T1000 (cell line): Measurements from ENCODE around the gene YTHDF1.

Experiments
- DNase-seq: peaks from one replicate; lab custom pipeline; 2025; ENCODE audit warnings: mixed read lengths; lab: John Stamatoyannopoulos, UW

The YTHDF1 gene

DNA sequence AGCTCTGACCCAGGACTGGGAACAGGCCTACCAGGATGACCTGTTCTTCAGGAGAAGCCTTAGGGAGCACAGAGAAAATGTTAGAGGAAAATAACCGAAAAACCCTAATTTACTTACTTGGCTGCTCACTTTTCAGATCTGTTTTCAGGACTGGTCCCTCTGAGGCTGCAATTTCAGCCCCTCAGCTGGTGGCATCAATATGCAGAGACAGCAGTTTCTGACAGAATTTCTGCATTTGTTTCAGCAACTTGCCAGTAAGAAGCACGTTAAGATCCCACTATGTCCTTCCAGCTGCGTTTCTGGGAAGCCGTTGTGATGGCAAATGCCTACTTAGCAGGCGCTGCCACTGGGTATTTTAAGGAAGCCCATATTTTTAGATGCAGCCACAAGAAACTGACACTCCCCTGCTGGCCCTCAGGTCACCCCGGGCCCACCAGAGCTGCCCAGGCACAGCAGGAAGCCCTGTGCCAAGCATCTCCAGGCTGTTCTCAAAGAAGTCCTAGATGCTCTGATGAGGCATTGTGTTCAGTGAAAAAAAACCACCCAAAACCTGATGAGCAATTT is 7.5 kb downstream of the YTHDF1 start:
- DNase-seq: no peak

DNA sequence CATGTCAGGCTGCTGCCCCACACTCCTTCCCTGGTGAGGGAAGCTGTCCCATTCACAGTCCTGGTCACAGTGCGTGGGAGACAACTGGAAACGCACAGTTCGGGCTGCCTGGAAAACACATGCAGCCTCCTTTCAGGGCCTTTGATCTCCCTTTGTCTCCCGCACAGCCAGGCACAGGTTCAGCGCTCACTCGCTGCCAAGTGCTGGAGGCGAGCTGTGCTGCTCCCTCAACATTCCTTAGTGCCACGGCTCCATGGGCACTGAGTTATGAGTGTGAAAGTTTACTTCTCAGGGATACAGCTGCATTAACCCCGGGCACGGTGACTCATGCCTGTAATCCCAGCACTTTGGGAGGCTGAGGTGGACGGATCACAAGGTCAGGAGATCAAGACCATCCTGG is 9.1 kb downstream of the YTHDF1 start:
- DNase-seq: no peak

DNA sequence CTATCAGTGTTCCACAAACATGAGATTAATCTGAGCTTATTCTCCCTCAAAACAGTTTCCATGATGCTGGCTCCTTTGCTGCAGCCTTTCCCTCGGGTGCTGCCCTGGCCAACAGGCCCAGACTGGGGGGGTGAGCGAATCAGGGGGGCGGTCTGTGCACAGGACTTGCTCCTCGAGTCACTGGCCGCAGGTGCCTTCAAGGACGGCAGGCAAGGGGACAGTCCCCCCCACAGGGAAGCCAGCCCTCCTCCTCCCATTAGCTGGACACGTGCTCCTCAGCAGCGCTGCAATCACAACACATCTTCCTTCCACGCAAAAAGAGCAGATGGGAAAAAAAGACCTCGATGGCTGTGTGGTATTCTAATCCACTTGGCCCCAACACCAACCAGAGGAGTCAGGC is 10.0 kb downstream of the YTHDF1 start:
- no peak for DNase-seq

DNA sequence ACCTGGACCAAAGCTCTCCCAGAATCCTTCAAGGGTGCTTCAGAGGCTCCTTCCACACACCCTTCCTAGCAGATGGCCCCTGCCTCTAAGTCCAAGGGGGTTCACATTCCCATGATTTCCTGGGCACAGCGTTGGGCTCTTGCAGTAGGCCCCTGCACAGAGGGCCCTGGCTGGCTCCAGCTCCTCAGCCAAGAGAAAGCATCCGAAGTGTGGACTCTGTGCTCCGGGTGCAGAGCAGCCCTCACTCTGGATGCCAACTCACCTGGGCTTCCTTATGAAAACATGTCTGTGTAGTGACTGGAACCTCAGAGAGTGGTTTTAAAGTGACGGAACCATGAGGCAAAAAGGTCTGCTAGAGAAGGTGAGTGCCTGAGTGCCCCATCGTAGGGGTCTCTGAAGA is 11.6 kb downstream of the YTHDF1 start:
- no peak for DNase-seq

DNA sequence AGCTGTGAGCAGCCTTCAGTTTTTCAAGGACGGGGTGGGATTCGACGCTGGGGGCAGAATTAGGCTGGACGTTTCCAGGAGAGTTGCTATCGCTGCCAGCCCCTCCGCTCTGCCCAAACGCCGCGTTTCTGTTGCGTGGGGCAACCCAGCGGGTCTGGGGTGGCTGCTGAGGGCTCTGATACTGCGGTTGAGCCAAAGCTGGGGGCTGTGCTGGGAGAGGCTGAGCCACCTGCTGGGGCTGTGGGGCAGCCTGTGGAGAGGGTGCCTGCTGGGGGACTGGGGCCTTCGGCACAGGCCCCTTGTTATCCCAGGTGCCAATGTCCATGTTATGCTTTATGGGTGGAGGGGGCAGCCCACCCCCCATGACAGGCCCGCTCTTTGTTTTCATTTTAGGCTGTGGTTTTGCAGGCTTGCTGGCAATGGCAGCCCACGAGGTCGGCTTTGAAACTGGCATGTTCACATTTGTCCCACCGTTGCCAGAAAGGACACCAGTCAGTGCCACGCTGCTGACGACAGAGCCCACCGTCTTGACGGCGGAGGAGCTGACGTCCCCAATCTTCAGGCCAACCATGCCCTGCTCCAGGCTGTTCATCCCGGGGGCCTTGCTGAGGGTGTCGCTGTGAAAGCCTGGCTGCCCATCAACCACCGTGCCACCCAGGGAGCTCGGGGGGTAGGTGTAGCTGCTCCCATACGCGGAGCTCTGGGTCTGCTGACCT is 13.0 kb downstream of the YTHDF1 start:
- DNase-seq: no peak

DNA sequence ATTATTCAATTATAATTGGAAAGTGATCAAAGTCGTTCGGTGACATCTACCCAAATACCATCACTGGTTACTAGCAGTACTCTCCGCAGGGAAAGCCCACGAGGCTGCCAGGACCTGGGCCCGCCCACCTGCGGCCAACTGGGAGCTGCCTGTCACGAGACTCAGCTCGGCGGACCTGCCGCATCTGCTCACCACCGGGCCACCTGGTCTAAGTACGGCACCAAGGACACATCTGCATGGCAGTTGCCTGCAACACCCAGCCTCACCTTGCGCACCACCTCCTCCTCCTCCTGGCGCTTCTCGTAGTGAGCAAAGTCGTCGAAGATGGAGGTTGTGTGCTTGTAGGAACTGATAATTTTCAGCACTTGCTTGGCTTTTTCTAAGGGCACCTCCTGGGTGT is 13.9 kb downstream of the YTHDF1 start:
- no peak for DNase-seq

DNA sequence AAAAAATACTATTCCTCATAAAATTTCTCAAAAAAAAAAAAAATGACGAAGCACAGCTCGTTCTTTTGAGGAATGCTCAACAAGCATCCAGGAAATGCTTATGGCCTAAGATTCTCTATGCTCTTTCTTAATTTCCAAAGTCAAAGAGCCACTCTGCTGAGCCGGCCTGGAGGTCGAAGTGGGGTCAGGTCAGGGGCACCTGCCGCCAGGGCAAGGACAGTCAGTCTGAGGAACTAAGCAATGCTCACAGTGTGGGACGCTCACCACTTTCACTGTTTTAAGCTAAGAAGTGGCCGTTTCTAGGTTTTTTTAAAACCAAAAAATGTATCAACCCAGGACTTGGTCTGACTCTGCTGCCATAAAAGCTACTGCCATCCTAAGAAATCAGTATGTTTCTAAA is 17.3 kb downstream of the YTHDF1 start:
- no peak for DNase-seq

DNA sequence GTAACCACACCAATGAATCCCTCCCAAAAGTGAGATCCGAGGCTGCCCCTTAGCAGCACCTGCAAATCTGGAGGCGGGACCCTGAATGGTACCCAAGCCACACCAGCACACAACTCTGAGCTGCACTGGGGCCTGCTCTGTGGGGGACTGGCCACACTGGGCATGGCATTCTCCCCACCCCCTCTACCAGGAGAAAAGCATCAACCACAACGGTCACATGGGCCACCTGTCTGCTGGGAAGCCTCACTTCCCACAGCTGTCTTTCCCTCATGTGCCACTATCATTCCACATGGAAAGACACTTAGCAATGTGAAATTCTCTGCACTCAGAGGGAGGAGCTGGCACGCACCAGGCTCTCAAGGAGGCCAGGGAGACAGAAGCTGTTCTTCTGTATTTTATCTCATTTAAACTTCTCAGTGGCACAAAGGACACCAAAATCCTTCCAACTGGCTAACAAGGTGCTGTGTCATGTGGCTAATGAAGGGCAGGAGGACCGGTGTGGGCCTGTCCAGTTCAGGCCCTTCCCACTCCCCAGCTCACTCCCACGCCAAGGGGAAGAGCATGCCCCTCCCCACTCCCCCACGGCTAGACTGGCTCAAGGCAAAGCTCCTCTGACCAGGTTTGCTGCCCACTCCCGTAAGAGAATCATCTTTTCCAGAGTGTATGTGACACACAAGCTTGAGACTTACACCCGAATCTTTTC is 19.0 kb downstream of the YTHDF1 start:
- DNase-seq: no peak

DNA sequence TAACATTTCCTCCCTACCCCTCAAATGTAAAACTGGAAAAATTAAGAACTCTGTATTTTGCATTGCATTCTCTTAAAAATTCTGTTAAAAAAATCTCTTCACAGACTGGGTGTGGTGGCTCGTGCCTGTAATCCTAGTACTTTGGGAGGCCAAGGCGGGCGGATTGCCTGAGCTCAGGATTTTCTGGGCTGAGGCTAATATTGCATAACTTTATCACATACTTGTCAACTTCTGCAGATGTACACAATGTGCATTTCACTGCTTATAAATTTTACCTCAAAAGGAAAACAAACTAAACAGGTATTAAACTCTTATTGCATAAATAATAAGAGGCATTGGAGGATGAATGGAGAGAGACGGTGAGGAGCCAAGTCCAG is 21.1 kb downstream of the YTHDF1 start:
- no peak for DNase-seq

DNA sequence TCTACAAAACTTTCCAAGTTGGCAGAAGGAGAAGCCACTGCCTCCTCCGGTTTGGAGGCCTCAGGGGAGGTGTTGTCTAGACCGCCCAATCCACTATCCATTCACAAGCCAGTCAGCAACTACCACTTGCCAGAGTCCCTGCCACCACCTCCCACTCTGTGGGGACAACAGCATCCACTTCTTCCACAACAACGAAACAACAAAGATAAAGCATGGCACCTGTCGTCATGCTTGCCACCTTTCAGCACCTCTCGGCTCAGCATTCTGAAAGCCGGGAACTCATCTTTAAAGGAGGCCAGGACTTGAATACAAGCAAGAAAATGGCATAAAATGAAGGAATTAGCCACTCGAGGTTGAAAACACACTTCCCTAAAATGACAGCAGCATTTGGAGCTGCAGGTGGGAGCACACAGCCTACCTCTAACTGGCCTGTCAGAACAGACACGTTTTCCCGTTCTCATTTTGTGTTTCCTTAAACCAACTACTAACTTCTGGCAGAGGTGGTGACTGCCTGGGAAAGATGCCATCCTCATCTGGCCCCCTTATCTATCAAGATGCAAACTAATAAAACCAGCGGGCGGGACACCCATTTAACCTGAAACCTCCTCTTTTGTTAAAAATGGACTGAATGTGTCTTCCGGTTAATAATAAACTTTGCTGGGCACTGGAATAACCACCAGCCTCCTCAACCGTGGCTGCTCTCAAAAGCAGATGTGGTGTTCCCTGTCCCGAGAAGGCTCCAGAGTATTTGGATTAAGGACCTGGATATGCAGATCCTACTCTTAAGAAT is 21.7 kb downstream of the YTHDF1 start:
- DNase-seq: no peak

DNA sequence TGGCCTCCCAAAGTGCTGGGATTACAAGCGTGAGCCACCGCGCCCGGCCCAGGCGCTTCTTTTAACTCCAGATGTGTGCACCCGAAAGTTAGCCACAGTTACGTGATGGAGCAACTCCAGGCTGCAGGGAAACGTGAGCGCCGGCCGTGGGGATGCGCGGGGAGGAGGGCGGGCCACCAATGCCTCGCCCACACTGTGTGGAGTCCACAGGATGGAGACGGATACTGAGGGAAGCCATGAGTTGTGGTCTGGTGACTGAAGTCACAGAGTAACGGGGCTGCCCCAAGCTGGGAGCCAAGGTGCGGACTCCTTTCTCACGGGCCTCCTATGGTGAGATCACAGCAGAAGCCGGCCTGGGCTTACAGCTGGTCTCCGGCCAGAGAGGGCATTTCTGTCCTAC is 23.2 kb downstream of the YTHDF1 start:
- DNase-seq: no peak

DNA sequence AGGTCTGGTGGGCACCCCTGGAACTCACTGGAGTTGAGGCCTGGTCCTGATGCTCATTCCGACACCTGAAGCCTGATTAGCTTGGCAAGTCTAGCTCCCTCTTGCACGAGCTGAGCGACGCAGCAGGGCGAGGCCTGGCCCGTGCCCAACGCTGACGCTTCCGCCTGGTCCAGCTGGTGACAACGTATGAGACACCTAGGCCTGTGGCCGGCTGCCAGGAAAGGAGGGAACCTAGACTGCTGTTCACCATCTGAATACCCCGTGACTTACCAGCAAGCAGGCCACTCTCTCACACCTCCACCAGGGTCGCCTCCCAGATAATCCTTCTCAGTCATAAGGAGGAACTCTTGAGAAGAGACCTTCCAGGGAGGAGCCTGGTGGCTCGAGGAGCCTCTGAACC is 24.5 kb downstream of the YTHDF1 start:
- DNase-seq: no peak

DNA sequence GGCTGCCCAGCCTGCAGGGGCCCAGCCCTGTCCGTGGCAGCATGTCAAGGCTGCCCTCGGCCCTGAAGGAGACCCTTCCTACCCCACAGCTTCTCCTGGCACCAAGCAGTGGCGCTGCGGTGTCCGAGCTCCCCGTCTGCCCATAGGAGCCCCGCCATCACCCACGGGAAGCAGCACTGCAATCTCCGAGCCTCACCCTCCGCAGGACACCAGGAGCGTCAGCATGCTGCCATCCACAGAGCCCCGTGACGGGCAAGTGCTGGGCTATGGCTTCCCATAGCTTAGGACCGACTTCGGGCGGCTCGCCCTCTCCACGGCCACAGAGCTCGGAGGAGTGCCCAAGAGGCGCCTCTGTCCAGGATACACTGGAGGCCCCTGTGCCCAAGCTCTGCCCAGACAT is 25.1 kb downstream of the YTHDF1 start:
- no peak for DNase-seq

DNA sequence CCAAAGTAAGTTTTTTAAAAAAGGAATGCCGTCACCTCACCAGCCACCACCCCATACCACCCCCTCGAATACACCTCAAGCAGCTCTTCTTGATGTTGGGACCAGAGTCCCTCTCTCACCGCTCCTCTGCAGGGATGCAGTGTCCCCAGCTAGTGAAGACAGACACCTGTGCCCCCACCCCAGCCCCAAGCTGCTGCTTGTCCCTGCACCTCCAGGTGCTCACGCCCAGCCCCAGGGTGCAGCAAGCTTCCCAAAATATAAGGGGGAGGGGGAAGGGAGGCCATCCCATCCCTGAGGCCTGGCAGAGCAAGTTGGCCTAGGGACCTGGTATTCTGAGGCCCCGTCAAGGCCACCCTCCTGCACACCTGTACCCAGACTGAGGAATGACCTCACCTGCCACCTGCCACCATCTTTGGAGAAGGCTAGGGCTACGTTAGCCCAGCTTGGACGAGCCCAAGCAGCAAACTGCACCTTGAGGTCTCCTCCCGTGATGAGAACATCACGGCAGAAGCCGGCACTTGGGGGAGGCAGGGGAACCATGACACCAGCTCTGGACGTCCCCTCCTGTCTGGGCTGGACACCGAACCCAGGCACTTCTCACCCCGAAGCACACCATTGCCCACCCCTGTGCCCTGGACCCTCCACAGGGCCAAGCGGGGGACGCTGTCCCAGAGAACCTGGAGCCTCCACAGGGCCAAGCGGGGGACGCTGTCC is 25.9 kb downstream of the YTHDF1 start:
- no peak for DNase-seq

DNA sequence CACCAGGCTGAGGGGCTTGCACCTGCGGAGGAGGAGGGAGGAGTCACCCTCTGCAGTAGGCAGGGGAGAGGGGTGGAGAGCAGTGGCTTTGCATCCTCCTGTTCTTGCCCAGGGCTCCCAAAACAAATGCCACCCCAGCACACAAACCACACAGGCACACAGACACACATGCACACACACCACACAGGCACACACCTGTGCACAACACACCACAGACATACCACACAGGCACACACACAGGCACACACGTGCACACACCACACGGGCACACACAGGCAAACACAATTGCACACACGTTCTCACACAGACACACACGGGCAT is 26.6 kb downstream of the YTHDF1 start:
- no peak for DNase-seq

DNA sequence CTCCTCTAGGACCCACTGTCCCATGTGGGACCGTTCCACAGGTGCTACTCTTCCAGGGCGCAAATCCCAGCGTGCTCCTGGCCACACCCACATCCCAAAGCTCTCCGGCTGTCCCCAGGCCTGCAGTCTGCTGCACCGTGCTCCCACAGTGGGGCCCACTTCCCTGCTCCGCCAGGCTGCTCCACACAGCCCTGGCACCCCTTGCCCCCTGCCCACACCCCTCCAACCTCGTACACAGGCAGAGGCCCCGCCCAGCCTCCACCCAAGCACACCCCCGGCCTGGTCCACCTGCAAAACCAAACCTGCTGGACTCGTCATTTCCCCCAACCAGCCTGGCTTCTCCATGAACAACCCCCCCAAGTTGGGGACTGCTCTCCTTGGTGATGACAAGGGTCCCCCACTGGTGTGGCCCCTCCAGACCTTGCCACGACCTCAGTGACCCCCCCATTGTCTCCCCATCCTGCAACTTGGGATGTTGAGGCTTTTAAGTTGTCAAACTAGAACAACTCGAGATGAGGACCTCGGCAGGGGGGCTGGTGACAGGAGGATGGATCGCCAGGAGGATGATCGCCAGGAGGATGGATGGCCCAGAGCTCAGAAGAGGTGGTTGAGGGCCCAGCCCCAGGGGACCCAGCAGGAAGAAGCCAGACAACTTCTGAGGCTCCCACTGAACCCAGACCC is 27.1 kb downstream of the YTHDF1 start:
- no peak for DNase-seq

DNA sequence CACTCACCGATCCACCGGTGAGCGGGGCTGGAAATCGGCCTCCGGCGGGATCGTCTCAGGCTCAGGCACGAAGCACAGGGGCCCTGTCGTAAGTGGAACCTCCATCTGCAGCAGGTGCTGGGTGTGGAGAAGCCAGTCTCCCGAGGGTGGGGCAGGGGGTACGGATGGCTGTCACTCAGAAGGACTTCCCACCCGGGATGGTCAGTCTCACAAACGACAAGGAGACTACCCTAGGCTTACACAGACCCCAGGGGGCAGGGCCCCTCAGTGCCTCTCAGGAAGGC is 27.8 kb downstream of the YTHDF1 start:
- DNase-seq: no peak

DNA sequence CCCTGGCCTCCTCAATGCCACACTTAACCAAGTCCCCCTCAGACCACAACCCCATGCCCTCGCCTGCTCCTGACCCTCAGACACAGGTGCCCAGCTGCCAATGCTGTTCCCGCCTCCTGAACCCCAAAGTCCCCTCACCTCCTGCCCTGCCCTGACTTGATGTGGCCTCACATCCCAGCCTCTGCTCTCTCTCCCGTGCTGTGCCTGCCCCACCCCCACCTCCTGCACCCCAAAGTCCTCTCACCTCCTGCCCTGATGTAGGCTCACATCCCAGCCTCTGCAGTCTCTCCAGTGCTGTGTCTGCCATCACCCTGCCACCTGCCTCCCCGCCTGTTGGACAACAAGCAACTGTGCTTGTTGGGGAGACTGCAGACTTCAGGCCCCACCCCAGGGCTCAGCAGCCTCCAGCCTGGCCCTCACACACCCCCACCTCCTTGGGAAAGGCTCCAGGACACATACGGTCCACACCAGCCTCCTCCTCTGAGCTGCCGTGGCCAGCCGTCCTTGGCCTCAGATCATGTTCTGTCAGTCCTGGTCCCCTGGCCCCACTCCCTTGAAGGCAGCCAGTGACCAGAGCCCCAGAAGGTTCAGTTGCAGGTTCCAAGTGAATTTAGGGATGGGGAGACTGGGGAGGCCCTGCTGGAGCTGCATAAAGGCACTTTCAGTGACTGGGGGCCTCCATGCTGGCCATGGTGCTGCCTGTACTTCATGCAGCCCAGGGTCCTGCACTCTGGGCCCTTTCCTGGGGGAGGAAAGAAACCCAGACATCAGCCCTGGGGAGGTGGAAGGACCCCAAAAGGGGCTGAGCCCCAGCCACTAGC is 28.4 kb downstream of the YTHDF1 start:
- DNase-seq: no peak

DNA sequence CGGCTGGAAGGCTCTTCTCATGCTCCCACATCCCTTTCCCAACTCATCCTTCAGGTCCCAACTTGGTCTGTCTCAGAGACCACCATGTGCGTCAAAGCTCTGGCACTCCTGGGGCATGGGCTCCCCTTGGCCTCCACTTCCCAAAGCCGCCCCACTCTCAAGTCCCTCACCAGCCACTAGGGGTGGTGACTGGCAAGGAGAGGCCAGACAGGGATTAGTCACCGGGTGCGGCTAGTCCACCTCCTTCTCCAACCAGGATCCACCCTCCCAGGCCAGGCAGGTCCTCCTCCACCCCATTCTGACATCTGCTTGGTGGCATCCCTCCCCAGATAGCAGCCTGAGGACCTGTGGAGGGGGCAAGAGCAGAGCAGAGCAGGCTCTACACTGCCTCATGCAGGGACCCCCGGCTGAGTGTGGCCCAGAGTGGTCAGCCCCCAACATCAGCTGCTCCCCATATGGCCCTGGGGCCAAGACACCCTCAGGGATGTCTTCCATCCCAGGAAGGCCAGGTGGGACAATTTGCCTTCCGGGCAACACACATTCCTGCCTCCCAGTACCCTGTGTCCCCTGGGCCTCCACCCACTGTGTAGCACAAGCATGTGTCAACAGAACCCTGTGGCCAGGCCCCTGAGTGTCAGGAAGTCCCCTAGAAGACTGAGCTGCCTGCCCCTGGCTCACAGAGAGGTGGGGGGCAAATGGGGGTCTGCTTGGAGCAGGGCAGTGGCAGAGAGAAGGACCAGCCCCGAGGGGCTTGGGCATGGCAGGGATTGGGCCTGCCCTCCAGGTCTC is 29.2 kb downstream of the YTHDF1 start:
- DNase-seq: no peak

DNA sequence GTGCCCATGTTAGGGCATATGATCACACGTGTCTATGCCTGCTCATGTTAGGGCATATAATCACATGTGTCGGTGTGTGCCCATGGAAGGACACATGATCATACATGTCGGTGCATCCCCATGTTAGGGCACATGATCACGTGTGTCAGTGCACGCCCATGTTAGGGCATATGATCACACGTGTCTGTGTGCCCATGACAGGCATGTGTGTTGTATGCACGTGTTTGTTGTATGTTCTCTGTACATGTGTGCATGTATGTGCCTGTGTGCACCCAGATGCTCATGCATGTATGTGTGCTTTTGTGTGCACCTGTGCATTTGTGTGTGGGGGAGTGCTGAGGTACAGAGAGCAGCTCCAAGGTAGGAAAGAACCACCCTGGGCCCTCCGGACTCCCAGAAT is 29.8 kb downstream of the YTHDF1 start:
- DNase-seq: no peak
